ENCODE measurements around the gene CDYL2.

GRCh38 chr16:80850757-80851156 lies 46.4 kb upstream of the CDYL2 start:
- TF ChIP-seq, protein P1, sequence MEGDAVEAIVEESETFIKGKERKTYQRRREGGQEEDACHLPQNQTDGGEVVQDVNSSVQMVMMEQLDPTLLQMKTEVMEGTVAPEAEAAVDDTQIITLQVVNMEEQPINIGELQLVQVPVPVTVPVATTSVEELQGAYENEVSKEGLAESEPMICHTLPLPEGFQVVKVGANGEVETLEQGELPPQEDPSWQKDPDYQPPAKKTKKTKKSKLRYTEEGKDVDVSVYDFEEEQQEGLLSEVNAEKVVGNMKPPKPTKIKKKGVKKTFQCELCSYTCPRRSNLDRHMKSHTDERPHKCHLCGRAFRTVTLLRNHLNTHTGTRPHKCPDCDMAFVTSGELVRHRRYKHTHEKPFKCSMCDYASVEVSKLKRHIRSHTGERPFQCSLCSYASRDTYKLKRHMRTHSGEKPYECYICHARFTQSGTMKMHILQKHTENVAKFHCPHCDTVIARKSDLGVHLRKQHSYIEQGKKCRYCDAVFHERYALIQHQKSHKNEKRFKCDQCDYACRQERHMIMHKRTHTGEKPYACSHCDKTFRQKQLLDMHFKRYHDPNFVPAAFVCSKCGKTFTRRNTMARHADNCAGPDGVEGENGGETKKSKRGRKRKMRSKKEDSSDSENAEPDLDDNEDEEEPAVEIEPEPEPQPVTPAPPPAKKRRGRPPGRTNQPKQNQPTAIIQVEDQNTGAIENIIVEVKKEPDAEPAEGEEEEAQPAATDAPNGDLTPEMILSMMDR (conservative IDR thresholded peaks at IDR 0.05 in 1 of 2, IDR thresholded peaks at IDR 0.05 in 1 of 2; ENCODE audit: extremely low read depth in 1 of 2, insufficient read depth in 1 of 2, low read depth in 1 of 2, low read length in 2 of 2): no peak
- no peak for TF ChIP-seq EZH2 (IDR thresholded peaks at IDR 0.05; ENCODE audit: borderline replicate concordance, low read length)
